A673 (cell line): ENCODE measurements around the gene SRXN1. TPM values are rescaled to one million over a fixed set of nuclear protein-coding genes. Genes with fewer than 3 reads are reported as not detected.

Source experiments
- Bru-seq: library from RNA; stranded (reverse); fragments of 400-500 nt; gene quantifications from one replicate; lab custom pipeline; 2021; lab: Mats Ljungman, UMichigan
- BruChase-seq, 2 experiments: library from RNA; stranded (reverse); fragments of 400-500 nt; gene quantifications; one replicate each; lab custom pipeline; 2021; lab: Mats Ljungman, UMichigan
- BruUV-seq: library from RNA; stranded (reverse); fragments of 400-500 nt; replicated peaks from 2 replicates; lab custom pipeline; 2021; lab: Mats Ljungman, UMichigan
- CTCF ChIA-PET: fragments of 300-600 bp; sonication (Branson Sonifier 250); formaldehyde crosslinking; loops from one replicate; lab custom pipeline; 2022; ENCODE audit warnings: antibody characterized with exemption; lab: Charles Lee
- POLR2A ChIA-PET: fragments of 300-600 bp; sonication (Branson Sonifier 250); formaldehyde crosslinking; loops from one replicate; lab custom pipeline; 2022; ENCODE audit warnings: antibody characterized with exemption; ENCODE audit not compliant: low non-redundant PET; lab: Charles Lee
- DNase-seq: peaks from one replicate; pipeline ENCODE4 v3.0.0-alpha.2; 2015; ENCODE audit warnings: low spot score
- H3K27ac ChIP-seq: fragments of 200-600 bp; sonication (generic); 2 replicates; pipeline ENCODE4 v1.5.1; 2016; ENCODE audit warnings: mixed run types, low read depth, mild to moderate bottlenecking, mixed read lengths, antibody characterized with exemption, low read length; ENCODE audit not compliant: poor library complexity, severe bottlenecking
- H3K27me3 ChIP-seq: fragments of 200-600 bp; sonication (generic); replicated peaks from 2 replicates; pipeline ENCODE4 v1.6.1; 2017; ENCODE audit warnings: mixed run types, low read depth, mild to moderate bottlenecking, mixed read lengths, antibody characterized with exemption, low read length; ENCODE audit not compliant: insufficient read depth, poor library complexity
- H3K36me3 ChIP-seq: fragments of 200-600 bp; sonication (generic); 2 replicates; pipeline ENCODE4 v1.6.1; 2016; ENCODE audit warnings: mixed run types, mild to moderate bottlenecking, mixed read lengths, antibody characterized with exemption, low read length; ENCODE audit not compliant: insufficient read depth, poor library complexity, severe bottlenecking
- H3K4me1 ChIP-seq: fragments of 200-600 bp; sonication (generic); 2 replicates; pipeline ENCODE4 v1.6.1; 2017; ENCODE audit warnings: mixed run types, mild to moderate bottlenecking, mixed read lengths, antibody characterized with exemption, low read length; ENCODE audit not compliant: insufficient read depth, poor library complexity, severe bottlenecking
- H3K4me3 ChIP-seq: fragments of 200-600 bp; sonication (generic); 2 replicates; pipeline ENCODE4 v1.5.1; 2016; ENCODE audit warnings: low read depth, mixed run types, mild to moderate bottlenecking, mixed read lengths, low read length; ENCODE audit not compliant: poor library complexity, severe bottlenecking
- H3K9me3 ChIP-seq: fragments of 200-600 bp; sonication (generic); 2 replicates; pipeline ENCODE4 v1.6.1; 2016; ENCODE audit warnings: mixed run types, low read depth, mild to moderate bottlenecking, mixed read lengths, antibody characterized with exemption, low read length; ENCODE audit not compliant: poor library complexity, severe bottlenecking
- EZH2 ChIP-seq: fragments of 200-600 bp; sonication (generic); IDR thresholded peaks from 2 replicates; pipeline ENCODE4 v1.6.1; 2017; ENCODE audit warnings: borderline replicate concordance, low read depth, mild to moderate bottlenecking, mixed read lengths, antibody characterized with exemption, low read length; ENCODE audit not compliant: poor library complexity, severe bottlenecking
- intact Hi-C: fragments of 100-400 bp; cut with micrococcal nuclease; formaldehyde crosslinking; loops from one replicate; pipeline ENCODE4 v1.10.0; 2022; ENCODE audit not compliant: unreplicated experiment
- long read RNA-seq: library from polyadenylated mRNA; stranded (forward); transcript quantifications from one replicate; pipeline ENCODE4 v2.0.0, GENCODE V29; 2022
- total RNA-seq: library from RNA; stranded (reverse); gene quantifications from 2 replicates; pipeline ENCODE4 v1.2.3, GENCODE V29; 2021
- TF ChIP-seq, protein P1 (sequence below): fragments of 300-800, 200-600 bp; sonication (generic); conservative IDR thresholded peaks from 2 replicates; pipeline ENCODE4 v1.5.1; 2017; ENCODE audit warnings: low read depth, mild to moderate bottlenecking, antibody characterized with exemption, low read length, moderate library complexity, mixed read lengths

Gene SRXN1
- total RNA-seq (11.5 and 11.9 TPM in 2 replicates), Bru-seq, nascent RNA (percentile 12 among the genes with signal in this experiment), BruChase-seq, experiment 1, labeled RNA remaining after a 2-hour chase (percentile 56 among the genes with signal in this experiment), BruChase-seq, experiment 2, labeled RNA remaining after a 6-hour chase (percentile 55 among the genes with signal in this experiment)
- long read RNA-seq, transcript SRXN1-201 (2 exons, 2,698 nt) = major isoform, 117 of 119 reads
- long read RNA-seq, partial matches to known transcripts = 0 of 119 reads
- long read RNA-seq, other reads (novel, unspliced or antisense) = 2 of 119 reads

DNA sequence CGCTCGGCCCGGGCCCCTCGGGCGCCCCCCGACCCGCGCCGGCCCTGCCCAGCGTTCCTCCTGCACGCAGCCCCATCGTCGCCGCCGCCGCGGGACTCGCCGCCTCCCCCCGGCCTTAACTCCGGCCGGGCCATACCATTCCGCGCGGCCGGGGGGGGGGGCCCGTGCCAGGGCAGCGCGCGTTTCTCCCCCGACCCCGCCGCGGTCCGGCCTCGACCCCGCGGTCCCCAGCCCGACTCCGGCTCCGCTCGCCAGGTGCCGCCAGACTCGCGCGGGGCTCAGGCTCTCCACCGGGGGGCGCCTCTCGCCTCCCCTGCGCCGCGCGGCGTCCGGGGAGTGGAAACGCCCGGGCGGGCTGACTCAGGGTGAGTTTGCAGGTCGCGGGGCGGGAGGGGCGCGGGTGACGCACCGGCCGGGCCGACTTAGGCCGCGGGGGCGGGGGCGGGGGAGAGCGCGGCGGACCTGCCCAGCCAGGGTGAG, at the start of gene SRXN1:
TSS of gene SRXN1 (minus strand) at position 91 of the 480 bp plus-strand sequence. CDS start at position 76, 15 bp downstream.
- Histone ChIP-seq H3K27me3 (peaks cover 10% of the 10 kb centered on the region), H3K9me3 (no peaks in the 10 kb centered on the region), H3K4me1 (peaks cover 6% of the 10 kb centered on the region), H3K36me3 (peaks cover 3% of the 10 kb centered on the region), H3K27ac (peak within 1 kb of the TSS; percentile 81), H3K4me3 (peak within 1 kb of the TSS; percentile 66)
- TF ChIP-seq EZH2 = no peak
- TF ChIP-seq, protein P1, sequence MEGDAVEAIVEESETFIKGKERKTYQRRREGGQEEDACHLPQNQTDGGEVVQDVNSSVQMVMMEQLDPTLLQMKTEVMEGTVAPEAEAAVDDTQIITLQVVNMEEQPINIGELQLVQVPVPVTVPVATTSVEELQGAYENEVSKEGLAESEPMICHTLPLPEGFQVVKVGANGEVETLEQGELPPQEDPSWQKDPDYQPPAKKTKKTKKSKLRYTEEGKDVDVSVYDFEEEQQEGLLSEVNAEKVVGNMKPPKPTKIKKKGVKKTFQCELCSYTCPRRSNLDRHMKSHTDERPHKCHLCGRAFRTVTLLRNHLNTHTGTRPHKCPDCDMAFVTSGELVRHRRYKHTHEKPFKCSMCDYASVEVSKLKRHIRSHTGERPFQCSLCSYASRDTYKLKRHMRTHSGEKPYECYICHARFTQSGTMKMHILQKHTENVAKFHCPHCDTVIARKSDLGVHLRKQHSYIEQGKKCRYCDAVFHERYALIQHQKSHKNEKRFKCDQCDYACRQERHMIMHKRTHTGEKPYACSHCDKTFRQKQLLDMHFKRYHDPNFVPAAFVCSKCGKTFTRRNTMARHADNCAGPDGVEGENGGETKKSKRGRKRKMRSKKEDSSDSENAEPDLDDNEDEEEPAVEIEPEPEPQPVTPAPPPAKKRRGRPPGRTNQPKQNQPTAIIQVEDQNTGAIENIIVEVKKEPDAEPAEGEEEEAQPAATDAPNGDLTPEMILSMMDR = peak; percentile 59
- no TSS peak for BruUV-seq
- peak; percentile 80 for DNase-seq
- POLR2A ChIA-PET = no interaction called here
- CTCF ChIA-PET = interaction anchor here (1.0 kb wide), 1 partner anchor 86 kb away, joined by 3 read pairs; no protein-coding TSS in a partner anchor
- intact Hi-C loops = loop anchor here (5.0 kb wide), 1 partner anchor 74 kb away; no protein-coding TSS in a partner anchor

DNA sequence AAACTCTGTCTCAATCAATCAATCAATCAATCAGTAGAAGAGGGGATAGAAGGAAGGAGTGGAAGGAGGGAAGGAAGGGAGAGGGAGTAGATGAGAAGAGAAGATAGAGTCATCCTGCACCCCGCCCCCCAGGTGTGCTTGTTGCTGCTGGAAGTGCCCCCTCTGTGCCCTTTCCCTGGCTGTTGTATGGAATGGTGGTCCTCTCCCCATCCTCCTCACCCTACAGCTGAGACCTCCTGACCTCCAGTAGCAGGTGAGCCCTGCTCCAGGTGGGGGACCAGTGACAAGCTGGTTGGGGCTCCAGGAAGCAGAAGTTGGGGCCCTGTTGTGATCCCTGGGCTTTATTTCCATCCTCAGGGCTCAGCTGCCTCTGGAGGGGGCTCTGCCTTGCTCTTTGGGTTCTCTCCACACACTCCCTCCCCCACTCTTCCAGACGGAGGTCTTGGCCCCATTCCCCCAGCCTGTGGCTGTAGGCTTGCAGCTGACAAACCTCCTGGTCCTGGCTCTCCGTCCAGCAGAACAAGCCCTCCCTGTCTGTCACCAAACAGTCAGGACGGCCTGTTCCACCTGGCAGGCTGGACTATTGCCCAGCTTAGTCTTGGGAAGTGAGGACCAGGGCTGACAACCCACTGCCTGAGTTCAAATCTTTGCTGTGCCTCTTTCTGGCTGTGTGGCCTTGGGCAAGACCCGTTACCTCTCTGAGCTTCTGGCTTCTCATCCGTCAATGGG, 48.6 kb upstream of the SRXN1 start:
- DNase-seq = no peak
- H3K27me3 ChIP-seq = peaks cover 3% of the 10 kb centered on the region
- intact Hi-C loops = no loop called here
- H3K36me3 ChIP-seq = no peaks in the 10 kb centered on the region
- H3K4me3 ChIP-seq = no peak overlapping the region
- no peak for TF ChIP-seq EZH2
- TF ChIP-seq, protein P1 = no peak
- CTCF ChIA-PET = no interaction called here
- H3K27ac ChIP-seq = no peak overlapping the region
- BruUV-seq = no TSS peak
- H3K4me1 ChIP-seq = no peaks in the 10 kb centered on the region
- POLR2A ChIA-PET = no interaction called here
- H3K9me3 ChIP-seq = no peaks in the 10 kb centered on the region

DNA sequence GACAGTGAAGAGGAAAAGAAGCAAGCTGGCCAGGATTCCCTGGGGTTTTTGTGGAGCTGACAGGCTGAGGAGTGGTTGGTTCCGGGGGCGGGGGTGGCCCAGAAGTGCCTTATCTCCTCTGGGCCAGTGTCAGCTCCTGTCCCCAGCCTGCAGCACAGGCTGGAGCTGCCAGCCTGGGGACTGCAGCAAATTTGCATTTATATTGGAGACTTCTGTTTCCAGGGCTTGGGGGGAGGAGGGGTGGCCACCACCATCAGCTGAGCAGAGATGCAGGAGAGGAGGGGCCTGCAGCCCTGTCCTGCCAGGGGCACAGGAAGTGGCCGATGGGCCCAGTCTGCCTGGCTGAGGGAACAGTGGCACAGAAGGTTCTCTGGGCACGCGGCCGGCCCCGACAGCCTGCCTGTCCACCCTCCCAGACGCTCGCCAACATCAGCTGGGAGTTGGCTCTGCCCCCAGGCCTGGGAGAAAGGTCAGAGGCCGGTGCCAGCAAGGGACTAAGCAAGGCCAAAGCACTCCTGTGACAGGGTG, 46.9 kb upstream of the SRXN1 start:
- POLR2A ChIA-PET = no interaction called here

More for the DNA sequence above, 46.9 kb upstream of the SRXN1 start:
- BruUV-seq = no TSS peak
- CTCF ChIA-PET = no interaction called here
- Histone ChIP-seq H3K4me3 (no peak overlapping the region), H3K36me3 (no peaks in the 10 kb centered on the region), H3K9me3 (no peaks in the 10 kb centered on the region), H3K4me1 (no peaks in the 10 kb centered on the region), H3K27ac (no peak overlapping the region), H3K27me3 (peaks cover 6% of the 10 kb centered on the region)
- TF ChIP-seq EZH2 = no peak
- intact Hi-C loops = no loop called here
- no peak for DNase-seq
